ENCODE results near the gene TMEM95.
"Not testable (repeated sequence)": the region's sequence is repeated elsewhere in the genome, so short reads cannot be mapped to it uniquely, and the experiment has no call there.

TMEM95 gene

GRCh38 chr17:7323731-7324437, 31.1 kb upstream of the TMEM95 start:
- peak; percentile 64 for DNase-seq

GRCh38 chr17:7324438-7324779, 30.5 kb upstream of the TMEM95 start:
- no peak for DNase-seq

- no peak for DNase-seq
Observed at GRCh38 chr17:7325031-7325528, 29.9 kb upstream of the TMEM95 start.

- DNase-seq: no peak
Observed at GRCh38 chr17:7326186-7326585, 28.8 kb upstream of the TMEM95 start.

- DNase-seq: no peak
Observed at GRCh38 chr17:7327056-7327455, 27.9 kb upstream of the TMEM95 start.

GRCh38 chr17:7327501-7327900, 27.5 kb upstream of the TMEM95 start:
- no peak for DNase-seq

- DNase-seq: no peak
Observed at GRCh38 chr17:7328009-7328408, 26.9 kb upstream of the TMEM95 start.

- DNase-seq: no peak
Observed at GRCh38 chr17:7328840-7329373, 26.0 kb upstream of the TMEM95 start, which contains the start of gene NEURL4. NEURL4 (minus strand) TSS chr17:7329335; CDS start chr17:7329312, 23 bp downstream.

- DNase-seq: peak; percentile 96
Observed at GRCh38 chr17:7329374-7329996, 25.5 kb upstream of the TMEM95 start.

- peak; percentile 83 for DNase-seq
Observed at GRCh38 chr17:7329997-7330637, 24.8 kb upstream of the TMEM95 start.

GRCh38 chr17:7330638-7331015, 24.3 kb upstream of the TMEM95 start:
- DNase-seq: peak; percentile 12

- no peak for DNase-seq
Observed at GRCh38 chr17:7332111-7332510, 22.8 kb upstream of the TMEM95 start.

GRCh38 chr17:7332600-7333069, 22.3 kb upstream of the TMEM95 start:
- not testable (repeated sequence) for DNase-seq

- no peak for DNase-seq
Observed at GRCh38 chr17:7334938-7335538, 19.9 kb upstream of the TMEM95 start.

GRCh38 chr17:7335765-7336164, 19.2 kb upstream of the TMEM95 start:
- DNase-seq: not testable (repeated sequence)

- peak; percentile 83 for DNase-seq
Observed at GRCh38 chr17:7336240-7337175, 18.4 kb upstream of the TMEM95 start, which contains the start of gene ACAP1. ACAP1 (plus strand) TSS chr17:7336529; CDS start chr17:7336735, 206 bp downstream.

GRCh38 chr17:7337600-7337999, 17.4 kb upstream of the TMEM95 start:
- DNase-seq: not testable (repeated sequence)

- no peak for DNase-seq
Observed at GRCh38 chr17:7340179-7340578, 14.8 kb upstream of the TMEM95 start.

- no peak for DNase-seq
Observed at GRCh38 chr17:7341842-7342241, 13.1 kb upstream of the TMEM95 start.

GRCh38 chr17:7343250-7343649, 11.7 kb upstream of the TMEM95 start:
- DNase-seq: no peak

- DNase-seq: no peak
Observed at GRCh38 chr17:7346761-7347614, 8.0 kb upstream of the TMEM95 start.
